HCT116 (cell line): ENCODE measurements around the gene OSTF1. TPM values are rescaled to one million over a fixed set of nuclear protein-coding genes. Genes with fewer than 3 reads are reported as not detected.

Source experiments
- ATAC-seq: fragments of 200-7000 bp; cut with Tn5 transposase; 2 replicates; pipeline ENCODE4 v1.9.1; 2020; ENCODE audit warnings: mild to moderate bottlenecking, moderate library complexity
- BruUV-seq: library from RNA; stranded (reverse); fragments of 400-500 nt; replicated peaks from 2 replicates; lab custom pipeline; 2021; lab: Mats Ljungman, UMichigan
- CTCF ChIA-PET: fragments of 300-600 bp; sonication (Branson Sonifier 250); formaldehyde crosslinking; loops from one replicate; lab custom pipeline; 2021; ENCODE audit warnings: antibody characterized with exemption; lab: Charles Lee
- POLR2A ChIA-PET: fragments of 300-600, 350-600 bp; sonication (Branson Sonifier 250); formaldehyde crosslinking; loops from one replicate; lab custom pipeline; 2021; ENCODE audit warnings: antibody characterized with exemption; lab: Charles Lee
- RAD21 ChIA-PET, 2 experiments: fragments of 300-600 bp; sonication (Branson Sonifier 250); formaldehyde crosslinking; loops; one replicate each; lab custom pipeline; 2023; ENCODE audit warnings: low total read pairs in 2 of 2; ENCODE audit not compliant: uncharacterized antibody in 2 of 2, unreplicated experiment in 2 of 2, low non-redundant PET in 1 of 2; lab: Charles Lee
- DNase-seq: peaks from one replicate; pipeline ENCODE4 v3.0.0-alpha.2; 2010; ENCODE audit warnings: low read depth, low spot score
- H2AFZ ChIP-seq: fragments of 200-600 bp; shearing (Covaris generic), sonication (generic); 2 replicates; pipeline ENCODE4 v1.6.1; 2017; ENCODE audit warnings: low read depth, mixed run types, mixed read lengths, antibody characterized with exemption, low read length; ENCODE audit not compliant: poor library complexity, severe bottlenecking
- H3K27ac ChIP-seq: 2 replicates; pipeline ENCODE4 v1.5.1; 2012; ENCODE audit warnings: low read depth, low read length
- H3K27me3 ChIP-seq: fragments of 200-600 bp; sonication (generic); 2 replicates; pipeline ENCODE4 v1.6.1; 2016; ENCODE audit warnings: mixed run types, low read length, mixed read lengths; ENCODE audit not compliant: insufficient read depth
- H3K36me3 ChIP-seq, 2 experiments: fragments of 200-500 bp in 1 of 2; fragments of 200-600 bp in 1 of 2; sonication (Bioruptor generic) in 1 of 2; sonication (generic) in 1 of 2; 2 replicates each; pipeline versions ENCODE4 v1.5.1 to v1.6.1; 2014 to 2016; ENCODE audit warnings: low read length in 2 of 2, inconsistent platforms in 1 of 2, mixed read lengths in 1 of 2, mixed run types in 1 of 2; ENCODE audit not compliant: insufficient read depth in 2 of 2, control insufficient read depth in 1 of 2
- H3K4me1 ChIP-seq, 2 experiments: fragments of 200-600 bp in 1 of 2; sonication (generic) in 1 of 2; 2 replicates each; pipeline versions ENCODE4 v1.5.1 to v1.6.1; 2012 to 2017; ENCODE audit warnings: low read length in 2 of 2, inconsistent platforms in 1 of 2, mild to moderate bottlenecking in 1 of 2, mixed read lengths in 1 of 2, mixed run types in 1 of 2, moderate library complexity in 1 of 2; ENCODE audit not compliant: insufficient read depth in 2 of 2, control insufficient read depth in 1 of 2
- H3K4me2 ChIP-seq: fragments of 200-600 bp; sonication (generic); 2 replicates; pipeline ENCODE4 v1.6.1; 2017; ENCODE audit warnings: mixed run types, low read length, mixed read lengths
- H3K4me3 ChIP-seq, 2 experiments: fragments of 200-600 bp in 1 of 2; sonication (generic) in 1 of 2; replicated peaks in 1 of 2; 2 replicates each; pipeline ENCODE4 v1.5.1; 2011 to 2016; ENCODE audit warnings: low read length in 2 of 2, control low read depth in 1 of 2, low read depth in 1 of 2, mild to moderate bottlenecking in 1 of 2, mixed read lengths in 1 of 2, mixed run types in 1 of 2
- H3K79me2 ChIP-seq: fragments of 200-600 bp; sonication (generic); 2 replicates; pipeline ENCODE4 v1.6.1; 2017; ENCODE audit warnings: mild to moderate bottlenecking, mixed run types, low read length, moderate library complexity, mixed read lengths; ENCODE audit not compliant: insufficient read depth
- H3K9ac ChIP-seq: fragments of 200-600 bp; sonication (generic); 2 replicates; pipeline ENCODE4 v1.6.1; 2016; ENCODE audit warnings: low read length, mixed read lengths
- H3K9me2 ChIP-seq: fragments of 200-600 bp; sonication (generic), shearing (Covaris generic); 2 replicates; pipeline ENCODE4 v1.6.1; 2017; ENCODE audit warnings: mixed run types, mild to moderate bottlenecking, moderate library complexity; ENCODE audit not compliant: insufficient read depth
- H3K9me3 ChIP-seq, 2 experiments: fragments of 200-500 bp in 1 of 2; fragments of 200-600 bp in 1 of 2; sonication (Bioruptor generic) in 1 of 2; sonication (generic) in 1 of 2; 2 replicates each; pipeline ENCODE4 v1.6.1; 2014 to 2017; ENCODE audit warnings: low read length in 2 of 2, mixed read lengths in 2 of 2, inconsistent platforms in 1 of 2, low read depth in 1 of 2, mild to moderate bottlenecking in 1 of 2, mixed run types in 1 of 2, moderate library complexity in 1 of 2; ENCODE audit not compliant: control insufficient read depth in 1 of 2, insufficient read depth in 1 of 2
- H4K20me1 ChIP-seq: fragments of 200-600 bp; sonication (generic), shearing (Covaris generic); 2 replicates; pipeline ENCODE4 v1.6.1; 2017; ENCODE audit warnings: mixed run types, mild to moderate bottlenecking, moderate library complexity; ENCODE audit not compliant: insufficient read depth
- ATF3 ChIP-seq: IDR thresholded peaks from 2 replicates; pipeline ENCODE4 v1.6.1; 2012
- CEBPB ChIP-seq: IDR thresholded peaks from 2 replicates; pipeline ENCODE4 v1.6.1; 2012; ENCODE audit warnings: low read depth
- EGR1 ChIP-seq: IDR thresholded peaks from 2 replicates; pipeline ENCODE4 v1.6.1; 2012; ENCODE audit warnings: low read depth
- ELF1 ChIP-seq: IDR thresholded peaks from 2 replicates; pipeline ENCODE4 v1.6.1; 2012; ENCODE audit warnings: low read depth, borderline replicate concordance
- EZH2 ChIP-seq: fragments of 200-600 bp; sonication (generic); IDR thresholded peaks from 2 replicates; pipeline ENCODE4 v1.6.1; 2017; ENCODE audit warnings: antibody characterized with exemption, mixed run types
- EZH2phosphoT487 ChIP-seq: fragments of 200-600 bp; IDR thresholded peaks from 2 replicates; pipeline ENCODE4 v1.6.1; 2018; ENCODE audit warnings: antibody characterized with exemption, borderline replicate concordance
- FOSL1 ChIP-seq: IDR thresholded peaks from 2 replicates; pipeline ENCODE4 v1.6.1; 2012; ENCODE audit warnings: low read depth
- POLR2AphosphoS5 ChIP-seq: IDR thresholded peaks from 2 replicates; pipeline ENCODE4 v1.6.1; 2011; ENCODE audit warnings: mild to moderate bottlenecking, low read depth, low read length, moderate library complexity
- TCF7L2 ChIP-seq: IDR thresholded peaks from 2 replicates; pipeline ENCODE4 v1.7.0; 2011; ENCODE audit warnings: borderline replicate concordance, inconsistent platforms; ENCODE audit not compliant: insufficient read depth, insufficient read length; ENCODE audit errors: extremely low read depth
- ZNF274 ChIP-seq: fragments of 200-500 bp; sonication (Bioruptor generic); IDR thresholded peaks from 2 replicates; pipeline ENCODE4 v1.6.1; 2014; ENCODE audit warnings: mild to moderate bottlenecking, low read depth, low read length, inconsistent platforms
- intact Hi-C: fragments of 100-400 bp; cut with micrococcal nuclease; formaldehyde crosslinking; loops from 2 replicates; pipeline ENCODE4 v1.10.0; 2022
- total RNA-seq: library from RNA; stranded (reverse); gene quantifications from one replicate; pipeline ENCODE4 v1.2.1, GENCODE V29; 2021; ENCODE audit not compliant: unreplicated experiment

Gene OSTF1
- total RNA-seq, 1 experiment from 2014 or later, result 20.7 TPM

- no peak for TF ChIP-seq ATF3
- no peak for TF ChIP-seq FOSL1
- no peak for TF ChIP-seq ZNF274
- TF ChIP-seq, all 23 proteins: peak for 0
Observed at GRCh38 chr9:75183306-75183705, 95.0 kb downstream of the OSTF1 start (continued).

- H3K27me3 ChIP-seq, result no peaks in the 10 kb centered on the region
- no peaks in the 10 kb centered on the region for H3K9me2 ChIP-seq
- ChIA-PET RAD21 (no interaction called here), CTCF (interaction anchor here (1.2 to 1.5 kb wide), 4 partner anchors 15 to 407 kb away, joined by 3 to 5 read pairs (median 4); no protein-coding TSS in a partner anchor)
- no peak overlapping the region for H3K27ac ChIP-seq
- DNase-seq (no peak), ATAC-seq (no peak)
- BruUV-seq, result no TSS peak
- H3K4me1 ChIP-seq, result peaks cover 6 to 14% of the 10 kb centered on the region in 2 experiments; a peak in 2 of 4 replicates
- H3K4me3 ChIP-seq, result no peak overlapping the region
- no peak for TF ChIP-seq POLR2AphosphoS5
- TF ChIP-seq ELF1, result no peak
- TF ChIP-seq EZH2, result no peak
- no peak for TF ChIP-seq ATF3
- TF ChIP-seq CEBPB, result no peak
- no peak for TF ChIP-seq TCF7L2
- TF ChIP-seq EGR1, result no peak
- no peak for TF ChIP-seq EZH2phosphoT487
- TF ChIP-seq, all 23 proteins: peak for 0
- Histone ChIP-seq H3K36me3 (no peaks in the 10 kb centered on the region), H2AFZ (no peak overlapping the region), H3K9me3 (no peaks in the 10 kb centered on the region), H4K20me1 (no peaks in the 10 kb centered on the region), H3K79me2 (no peaks in the 10 kb centered on the region), H3K4me2 (no peak overlapping the region), H3K9ac (no peak overlapping the region)
- intact Hi-C loops, result loop anchor here (10.0 kb wide), 3 partner anchors 50 to 230 kb away; partner anchors contain the start of gene C9orf40
- POLR2A ChIA-PET, result no interaction called here
Observed at GRCh38 chr9:75184471-75184870, 96.2 kb downstream of the OSTF1 start.
